Bone marrow (tissue), 2 donors: ENCODE measurements around the gene WDR18.

Experiments
- DNase-seq, 2 donors: peaks; one replicate each; lab custom pipeline; 2025; lab: John Stamatoyannopoulos, UW

The WDR18 gene

DNA sequence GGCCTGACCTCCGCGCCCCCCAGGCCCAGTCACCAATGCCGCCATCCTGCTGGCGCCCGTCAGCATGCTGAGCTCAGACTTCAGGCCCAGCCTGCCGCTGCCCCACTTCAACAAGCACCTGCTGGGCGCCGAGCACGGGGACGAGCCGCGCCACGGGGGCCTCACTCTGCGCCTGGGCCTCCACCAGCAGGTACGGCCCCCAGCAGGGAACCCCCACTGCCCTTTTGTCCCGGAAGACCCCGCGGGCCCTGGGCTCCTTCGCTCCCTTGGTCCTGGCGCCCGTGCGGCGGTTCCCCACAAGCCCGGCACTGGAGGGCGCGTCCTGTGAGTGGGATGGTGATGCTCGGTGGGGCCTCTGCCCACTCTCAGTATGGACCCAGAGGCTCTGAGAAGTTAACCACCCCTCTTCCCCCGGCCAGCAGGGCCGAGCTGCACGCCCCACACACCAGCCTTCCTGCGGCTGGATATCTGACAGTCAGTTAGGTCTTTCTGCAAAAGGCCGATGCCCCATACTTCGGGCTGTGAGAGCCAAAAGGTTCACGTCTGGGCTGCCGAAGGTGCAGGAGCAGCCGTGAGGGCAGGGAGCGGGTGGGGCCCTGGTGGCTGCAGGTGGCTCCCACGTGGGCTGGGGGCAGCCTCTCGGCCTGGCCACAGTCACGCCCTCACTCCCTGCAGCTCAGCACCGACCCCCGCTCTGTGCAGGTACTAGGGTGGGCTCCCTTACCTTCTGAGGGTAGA lies 8.0 kb downstream of the WDR18 start:
- DNase-seq: no peak

- no peak for DNase-seq
These were observed 8.5 kb downstream of the WDR18 start for GRCh38 chr19:992670-993055.

- DNase-seq: no peak
These were observed 9.3 kb downstream of the WDR18 start for GRCh38 chr19:993361-993830.

DNA sequence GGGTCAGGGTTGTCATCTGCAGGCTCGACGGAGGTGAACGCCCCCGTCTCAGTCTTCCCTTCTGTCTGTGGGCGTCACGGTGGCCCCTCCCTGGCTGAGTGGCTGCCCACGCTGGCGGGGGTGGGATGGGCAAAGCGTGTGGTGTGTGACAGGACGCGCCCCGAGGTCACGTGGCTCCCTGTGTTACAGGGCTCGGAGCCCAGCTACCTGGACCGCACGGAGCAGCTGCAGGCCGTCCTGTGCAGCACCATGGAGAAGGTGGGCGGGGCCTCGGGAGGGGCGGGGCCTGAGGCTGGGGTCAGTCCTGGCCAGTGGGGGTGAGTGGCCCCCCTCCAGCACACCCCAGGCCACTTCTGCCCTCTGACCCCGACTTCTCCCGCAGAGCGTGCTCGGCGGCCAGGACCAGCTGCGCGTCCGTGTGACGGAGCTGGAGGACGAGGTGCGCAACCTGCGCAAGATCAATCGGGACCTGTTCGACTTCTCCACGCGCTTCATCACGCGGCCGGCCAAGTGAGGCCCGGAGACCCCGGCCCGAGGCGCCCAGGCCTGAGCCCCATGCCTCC lies 9.8 kb downstream of the WDR18 start:
- DNase-seq: no peak

GRCh38 chr19:994516-994915 lies 10.4 kb downstream of the WDR18 start:
- DNase-seq: no peak

DNA sequence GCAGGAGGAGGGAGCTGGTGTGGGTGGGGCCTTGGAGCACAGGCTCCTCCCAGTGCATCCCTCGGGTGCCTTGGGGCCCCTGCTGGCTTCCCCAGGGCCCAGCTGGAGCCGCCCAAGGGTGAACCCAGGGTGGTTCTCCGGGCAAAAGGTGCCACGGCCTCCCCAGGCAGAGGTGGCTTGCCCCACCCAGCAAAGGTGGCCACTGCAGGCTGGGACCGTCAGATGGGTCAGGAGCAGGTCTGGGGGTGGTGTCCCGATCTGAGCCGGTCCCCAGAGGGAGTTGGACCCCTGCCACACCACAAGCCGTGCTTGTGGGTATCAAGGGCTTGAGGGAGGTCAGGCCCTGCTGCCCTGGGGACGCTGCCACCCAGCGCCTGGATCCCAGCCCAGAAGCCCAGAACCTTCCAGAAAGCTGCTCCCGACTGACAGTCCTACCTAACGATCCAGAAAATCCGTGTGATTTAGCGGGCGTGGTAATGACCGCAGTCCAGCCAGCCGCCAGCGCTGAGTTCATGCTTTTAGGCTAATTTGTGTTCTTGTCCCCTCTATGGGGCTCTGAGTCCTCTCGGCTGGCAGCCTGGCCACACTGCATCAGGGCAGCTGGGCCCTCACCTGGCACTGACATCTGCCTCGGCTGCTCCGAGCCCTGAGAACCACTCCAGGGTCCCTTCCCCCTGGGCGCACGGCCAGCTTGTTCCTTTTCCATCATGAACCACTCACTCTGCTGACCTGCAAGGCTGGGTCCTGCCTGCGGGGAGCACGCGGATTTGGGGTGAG lies 11.1 kb downstream of the WDR18 start:
- no peak for DNase-seq

- DNase-seq: peak in 1 of 2 donors; percentile 10
These were observed 12.1 kb downstream of the WDR18 start for GRCh38 chr19:996051-996838.

GRCh38 chr19:998064-998463 lies 13.9 kb downstream of the WDR18 start:
- no peak for DNase-seq

GRCh38 chr19:999379-999719 lies 15.2 kb downstream of the WDR18 start:
- DNase-seq: no peak

GRCh38 chr19:1000095-1000494 lies 15.9 kb downstream of the WDR18 start, which contains the start of gene GRIN3B:
GRIN3B (plus strand) TSS chr19:1000419; CDS start chr19:1000438, 19 bp downstream.
- peak; percentile 5 to 7 for DNase-seq

GRCh38 chr19:1000591-1001537 lies 16.7 kb downstream of the WDR18 start:
- no peak for DNase-seq

DNA sequence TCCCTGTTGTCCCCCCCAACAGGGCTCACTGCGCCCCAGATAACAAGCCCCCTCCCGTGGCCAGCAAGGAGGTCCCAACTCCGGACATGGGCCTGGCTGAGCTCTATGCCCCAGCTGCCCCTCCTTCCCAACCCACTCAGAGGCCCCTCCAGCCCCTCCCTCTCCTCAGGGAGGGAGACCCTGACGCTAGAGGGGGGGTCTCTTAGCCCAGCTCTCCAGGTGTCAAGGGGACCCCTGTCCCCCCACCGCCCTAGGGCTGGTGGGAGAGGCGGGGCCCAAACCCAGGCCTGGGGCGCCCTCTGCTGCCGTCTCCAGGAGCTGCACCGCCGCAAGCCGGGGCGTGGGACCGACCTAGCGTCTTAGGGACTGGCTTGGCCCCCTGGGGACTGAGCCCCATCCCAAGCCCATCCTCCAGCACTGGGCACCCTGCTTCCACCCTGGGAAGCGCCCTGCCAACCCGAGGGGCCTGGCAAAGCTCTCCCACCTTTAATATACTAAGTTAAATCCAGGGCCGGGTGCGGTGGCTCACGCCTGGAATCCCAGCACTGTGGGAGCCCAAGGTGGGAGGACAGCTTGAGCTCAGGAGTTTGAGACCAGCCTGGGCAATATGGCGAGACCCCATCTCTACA lies 17.5 kb downstream of the WDR18 start:
- DNase-seq: peak; percentile 38 to 42

DNA sequence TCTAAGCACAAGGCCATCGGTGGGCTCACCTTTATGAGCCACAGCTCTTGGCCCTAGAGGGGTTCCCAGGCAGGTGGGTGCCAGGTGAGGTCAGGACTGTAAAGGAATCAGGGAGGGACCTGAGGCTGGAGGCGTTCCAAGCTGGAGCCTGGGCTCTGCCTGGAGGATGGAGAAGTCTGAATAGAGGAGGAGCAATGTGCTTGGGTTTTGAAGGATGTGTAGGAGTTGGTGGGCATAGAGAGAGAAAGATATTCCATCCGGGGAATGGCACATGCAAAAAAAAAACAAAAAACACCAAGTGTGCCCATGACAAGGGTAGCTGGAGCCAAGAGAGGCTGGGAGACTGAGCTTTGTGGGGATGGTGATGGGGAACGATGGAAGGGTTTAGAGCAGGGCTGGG lies 18.5 kb downstream of the WDR18 start:
- no peak for DNase-seq

DNA sequence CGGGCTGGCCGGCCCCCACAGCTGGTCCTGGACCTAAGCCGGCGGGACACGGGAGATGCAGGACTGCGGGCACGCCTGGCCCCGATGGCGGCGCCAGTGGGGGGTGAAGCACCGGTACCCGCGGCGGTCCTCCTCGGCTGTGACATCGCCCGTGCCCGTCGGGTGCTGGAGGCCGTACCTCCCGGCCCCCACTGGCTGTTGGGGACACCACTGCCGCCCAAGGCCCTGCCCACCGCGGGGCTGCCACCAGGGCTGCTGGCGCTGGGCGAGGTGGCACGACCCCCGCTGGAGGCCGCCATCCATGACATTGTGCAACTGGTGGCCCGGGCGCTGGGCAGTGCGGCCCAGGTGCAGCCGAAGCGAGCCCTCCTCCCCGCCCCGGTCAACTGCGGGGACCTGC lies 19.1 kb downstream of the WDR18 start:
- no peak for DNase-seq

DNA sequence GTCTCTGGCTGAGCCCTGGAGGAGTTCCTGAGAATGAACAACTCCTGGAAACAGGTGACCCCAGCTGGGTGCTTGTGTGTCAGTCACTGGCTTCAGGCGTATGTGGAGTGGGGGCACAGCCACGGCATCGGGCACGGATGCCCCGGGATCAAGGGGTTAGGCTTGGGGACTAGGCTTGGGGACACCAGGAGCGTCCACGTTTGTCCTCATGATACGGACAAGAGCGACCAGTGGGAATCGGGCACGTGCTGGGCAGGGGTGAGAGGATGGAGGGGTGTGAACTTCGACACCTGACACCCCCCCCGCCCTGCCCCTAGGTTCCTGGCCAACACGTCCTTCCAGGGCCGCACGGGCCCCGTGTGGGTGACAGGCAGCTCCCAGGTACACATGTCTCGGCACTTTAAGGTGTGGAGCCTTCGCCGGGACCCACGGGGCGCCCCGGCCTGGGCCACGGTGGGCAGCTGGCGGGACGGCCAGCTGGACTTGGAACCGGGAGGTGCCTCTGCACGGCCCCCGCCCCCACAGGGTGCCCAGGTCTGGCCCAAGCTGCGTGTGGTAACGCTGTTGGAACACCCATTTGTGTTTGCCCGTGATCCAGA lies 20.2 kb downstream of the WDR18 start:
- DNase-seq: no peak

- DNase-seq: no peak
These were observed 20.9 kb downstream of the WDR18 start for GRCh38 chr19:1004803-1005664.

DNA sequence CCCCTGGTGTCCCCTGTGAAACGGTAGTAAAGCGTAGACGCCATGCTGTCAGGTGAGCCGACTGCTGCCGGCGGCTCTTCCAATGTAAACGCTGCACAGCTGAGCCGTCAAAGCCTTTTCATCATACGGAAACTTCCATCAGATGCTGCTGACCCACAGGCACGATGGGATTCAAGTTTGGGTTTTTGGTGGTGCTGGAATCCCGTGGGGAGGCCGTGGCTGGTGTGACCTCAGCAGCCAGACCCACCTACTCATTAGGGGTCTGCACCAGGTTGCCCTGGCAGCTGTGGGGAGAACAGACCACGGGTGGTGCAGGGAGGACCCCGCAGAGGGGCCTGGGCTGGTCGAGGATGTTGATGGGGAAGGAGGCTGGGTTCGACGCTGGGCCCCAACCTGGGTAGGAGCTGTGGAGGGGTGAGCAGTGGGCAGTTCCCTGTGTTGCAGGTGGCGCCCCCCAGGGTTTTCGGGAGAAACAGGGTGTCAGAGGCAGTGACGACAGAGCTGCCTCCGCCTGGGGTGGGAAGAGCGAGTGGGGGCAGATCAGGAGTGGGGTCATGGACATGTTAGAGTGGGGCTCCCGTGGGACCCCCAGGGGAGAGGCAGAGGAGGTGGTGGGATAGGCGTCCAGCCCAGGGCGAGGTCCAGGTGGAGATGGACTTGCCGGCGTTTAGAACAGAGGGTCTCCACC lies 22.7 kb downstream of the WDR18 start:
- DNase-seq: no peak

DNA sequence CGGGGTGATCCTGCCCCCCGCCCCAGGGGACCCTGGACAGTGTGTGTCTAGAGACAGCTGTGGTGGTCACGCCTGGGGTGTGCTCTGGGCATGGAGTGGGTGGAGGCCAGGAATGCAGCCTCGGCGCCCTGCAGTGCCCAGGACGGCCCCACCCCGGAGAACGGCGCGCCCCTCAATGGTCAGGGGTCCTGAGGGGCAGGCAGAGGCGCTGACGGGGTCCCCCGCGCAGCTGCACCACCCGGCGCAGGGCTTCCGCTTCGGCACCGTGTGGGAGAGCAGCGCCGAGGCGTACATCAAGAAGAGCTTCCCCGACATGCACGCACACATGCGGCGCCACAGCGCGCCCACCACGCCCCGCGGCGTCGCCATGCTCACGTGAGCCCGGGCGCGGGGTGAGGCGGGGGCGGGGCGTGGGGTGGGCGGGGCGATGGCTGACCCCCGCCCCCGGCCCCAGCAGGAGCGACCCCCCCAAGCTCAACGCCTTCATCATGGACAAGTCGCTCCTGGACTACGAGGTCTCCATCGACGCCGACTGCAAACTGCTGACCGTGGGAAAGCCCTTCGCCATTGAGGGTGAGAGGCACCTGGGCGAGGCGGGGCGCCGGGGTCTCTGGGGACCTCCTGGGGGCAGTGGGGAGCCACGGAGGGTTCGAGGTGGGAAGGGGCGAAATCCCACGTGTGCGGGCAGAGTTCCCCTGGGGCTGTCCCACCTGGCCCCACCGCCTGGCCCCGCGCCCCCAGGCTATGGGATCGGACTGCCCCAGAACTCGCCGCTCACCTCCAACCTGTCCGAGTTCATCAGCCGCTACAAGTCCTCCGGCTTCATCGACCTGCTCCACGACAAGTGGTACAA lies 23.5 kb downstream of the WDR18 start:
- DNase-seq: no peak
